Measurements from ENCODE around the gene CMTM8.

Gene CMTM8

DNA sequence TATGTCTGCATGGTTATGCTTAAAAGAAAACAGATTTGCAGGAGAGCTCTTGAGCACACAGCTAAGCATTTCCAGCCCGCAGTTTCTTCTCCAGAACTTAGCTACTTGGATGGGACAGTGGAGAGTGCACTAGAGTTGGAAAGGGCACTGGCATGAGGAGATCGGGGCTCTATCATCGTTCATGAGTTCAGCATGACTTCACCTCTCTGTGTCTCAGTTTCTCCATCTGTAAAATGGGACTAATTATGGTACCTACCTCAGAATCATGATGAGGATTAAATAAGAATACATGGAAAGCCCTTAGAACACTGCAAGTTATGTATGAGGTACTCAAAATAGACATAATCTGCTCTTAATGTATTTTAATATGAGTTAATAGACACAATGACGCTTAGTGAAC lies 69.9 kb downstream of the CMTM8 start:
- DNase-seq (ENCODE audit: low spot score): no peak

DNA sequence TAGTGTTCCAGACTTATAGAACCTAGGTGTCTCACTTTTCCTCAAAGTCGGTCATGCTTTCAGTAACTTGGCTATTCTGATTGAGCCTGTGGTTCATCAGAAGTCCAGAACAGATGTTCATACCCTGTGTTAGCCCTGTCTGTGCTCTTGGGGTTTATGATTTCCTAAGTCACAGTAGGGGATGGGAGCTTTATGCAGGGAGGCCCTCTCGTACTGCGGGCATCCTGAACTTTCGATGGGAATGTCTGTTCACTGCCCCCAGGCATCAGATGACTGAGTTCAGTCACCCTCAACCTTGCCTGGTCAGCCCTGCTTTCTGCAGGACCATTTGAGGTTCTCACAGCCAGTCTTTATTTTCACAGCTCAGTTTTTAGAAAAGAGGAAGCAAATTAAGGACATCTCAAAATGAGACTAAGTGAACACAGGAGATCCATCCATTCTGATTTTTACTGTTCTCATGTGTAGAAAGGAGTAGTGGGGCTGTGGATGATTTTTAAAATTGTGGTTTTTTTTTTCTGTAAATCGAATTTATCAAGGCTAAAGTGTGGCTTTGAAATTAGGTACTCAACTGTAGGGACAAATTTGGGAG lies 71.3 kb downstream of the CMTM8 start:
- no peak for DNase-seq (ENCODE audit: low spot score)

DNA sequence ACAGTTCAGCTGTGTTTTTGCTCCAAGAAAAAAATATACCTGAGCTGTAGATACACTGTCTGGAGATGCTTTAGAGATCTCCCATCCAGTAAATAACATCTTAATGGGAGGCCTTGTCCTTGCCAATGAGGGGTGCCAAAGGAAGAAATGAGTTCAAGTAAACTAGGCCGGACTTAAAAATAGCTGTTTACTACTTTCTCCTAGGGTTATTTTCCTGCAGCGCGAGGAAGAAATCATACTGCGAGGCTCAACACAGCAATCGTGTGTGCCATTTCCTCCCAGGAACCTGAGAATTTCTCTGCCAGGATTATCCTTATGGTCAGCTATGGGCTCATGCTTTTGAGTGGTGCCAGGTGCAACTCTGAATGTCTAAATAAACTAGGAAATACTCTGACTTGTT lies 71.9 kb downstream of the CMTM8 start:
- DNase-seq (ENCODE audit: low spot score): no peak

DNA sequence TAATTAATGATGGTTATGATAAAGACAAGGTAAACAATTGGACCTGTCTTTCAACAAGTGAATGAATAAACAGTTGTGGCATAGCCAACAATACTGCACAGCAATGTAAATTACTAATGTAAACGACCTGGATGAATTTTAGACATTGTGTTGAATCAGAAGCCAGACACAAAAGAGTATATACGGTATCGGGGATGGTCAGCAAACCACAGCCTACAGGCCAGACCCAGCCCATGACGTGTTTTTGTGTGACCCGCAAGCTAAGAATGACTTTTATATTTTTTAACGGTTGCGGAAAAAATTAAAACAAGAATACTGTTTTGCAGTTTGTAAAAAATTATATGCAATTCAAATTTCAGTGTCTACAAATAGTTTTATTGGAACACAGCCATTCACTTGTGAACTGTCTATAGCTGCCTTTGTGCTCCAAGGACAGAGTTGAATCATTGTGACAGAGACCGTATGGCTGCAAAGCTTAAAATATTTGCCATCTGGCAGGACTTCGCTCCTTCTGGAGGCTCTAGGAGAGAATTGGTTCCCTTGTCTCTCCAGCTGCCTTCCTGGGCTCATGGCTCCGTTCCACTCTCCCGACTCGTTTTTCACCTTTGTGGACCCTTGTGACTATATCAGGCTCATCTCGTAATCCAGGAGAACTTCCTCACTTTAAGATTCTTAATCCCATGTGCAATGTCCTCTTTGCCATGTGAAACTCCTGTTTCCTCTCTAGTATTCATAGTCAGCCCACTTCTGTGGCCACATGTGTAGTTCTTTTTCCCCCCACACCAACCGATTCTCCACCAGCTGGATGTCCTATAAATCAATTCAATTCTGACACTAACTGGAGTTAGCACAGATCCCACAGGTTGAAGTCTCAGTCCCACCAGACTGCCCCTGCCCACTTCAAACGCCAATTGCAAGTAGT lies 72.7 kb downstream of the CMTM8 start:
- no peak for DNase-seq (ENCODE audit: low spot score)

DNA sequence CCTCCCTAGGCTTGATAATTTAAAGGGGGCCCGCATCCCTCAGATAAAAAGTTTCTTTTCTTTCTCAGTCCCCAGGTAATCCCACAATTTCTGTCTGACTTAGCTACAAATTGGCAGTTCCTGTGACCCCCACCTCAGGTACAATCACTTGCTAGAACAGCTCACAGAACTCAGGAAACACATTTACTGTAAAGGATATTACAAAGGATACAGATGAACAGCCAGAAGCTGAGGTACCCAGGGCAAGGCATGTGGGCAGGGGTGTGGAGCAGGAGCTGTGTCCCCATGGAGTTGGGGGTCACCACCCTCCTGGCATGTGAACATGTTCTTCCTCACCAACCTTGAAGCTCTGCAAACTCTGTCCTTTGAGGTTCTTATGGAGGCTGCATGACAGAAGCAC lies 73.8 kb downstream of the CMTM8 start:
- no peak for DNase-seq (ENCODE audit: low spot score)

DNA sequence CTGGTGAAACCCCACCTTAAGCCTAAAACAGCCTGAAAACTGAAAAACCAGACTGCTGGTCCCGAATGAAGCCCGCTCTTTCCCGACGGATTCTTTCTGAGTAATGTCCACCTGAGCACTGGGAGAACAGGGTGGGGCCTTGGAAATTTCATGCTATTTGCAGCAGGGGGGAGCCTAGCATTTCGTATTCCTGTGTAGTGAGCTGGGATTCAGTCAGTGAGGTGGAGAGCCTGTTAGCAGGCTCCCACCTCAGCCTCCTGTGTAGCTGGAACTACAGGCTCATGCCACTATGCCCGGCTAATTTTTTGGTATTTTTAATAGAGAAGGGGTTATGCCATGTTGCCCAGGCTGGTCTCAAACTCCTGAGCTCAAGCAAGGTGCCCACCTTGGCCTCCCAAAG lies 74.7 kb downstream of the CMTM8 start:
- no peak for DNase-seq (ENCODE audit: low spot score)

DNA sequence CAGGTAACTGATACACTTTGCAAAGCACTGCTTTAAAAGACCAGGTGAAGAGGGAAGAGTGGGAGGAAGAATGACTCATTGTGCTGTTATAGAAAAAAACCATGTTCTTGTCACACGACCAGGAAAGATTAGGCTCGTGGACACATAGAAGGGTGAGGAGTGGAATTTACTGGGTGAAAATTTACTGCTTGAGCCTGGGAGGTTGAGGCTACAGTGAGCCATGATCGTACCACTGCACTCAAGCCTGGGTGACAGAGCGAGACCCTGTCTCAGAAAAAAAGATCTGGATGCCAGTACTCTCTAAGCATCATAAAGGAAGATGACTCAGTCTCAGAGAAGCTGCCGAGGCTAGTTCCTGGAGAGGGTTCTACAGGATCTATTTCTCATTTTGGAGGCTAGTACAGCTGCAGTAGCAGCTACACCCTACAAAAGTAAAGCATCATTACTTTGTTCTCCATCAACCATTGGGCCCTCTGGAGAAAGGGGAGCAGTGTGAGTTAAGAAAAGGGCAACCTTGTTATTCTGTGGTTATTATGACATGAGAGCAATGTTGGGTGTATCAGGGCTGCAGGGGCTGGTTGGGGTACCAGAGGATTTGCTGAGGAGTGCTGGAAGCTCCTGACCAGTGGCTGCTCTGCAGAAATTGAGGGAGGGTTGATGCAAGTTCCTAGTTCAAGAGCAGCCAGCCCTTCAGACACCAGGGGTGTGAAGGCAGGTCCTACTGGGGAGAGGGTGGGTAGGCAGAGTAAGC lies 75.4 kb downstream of the CMTM8 start:
- peak; percentile 63 for DNase-seq (ENCODE audit: low spot score)

DNA sequence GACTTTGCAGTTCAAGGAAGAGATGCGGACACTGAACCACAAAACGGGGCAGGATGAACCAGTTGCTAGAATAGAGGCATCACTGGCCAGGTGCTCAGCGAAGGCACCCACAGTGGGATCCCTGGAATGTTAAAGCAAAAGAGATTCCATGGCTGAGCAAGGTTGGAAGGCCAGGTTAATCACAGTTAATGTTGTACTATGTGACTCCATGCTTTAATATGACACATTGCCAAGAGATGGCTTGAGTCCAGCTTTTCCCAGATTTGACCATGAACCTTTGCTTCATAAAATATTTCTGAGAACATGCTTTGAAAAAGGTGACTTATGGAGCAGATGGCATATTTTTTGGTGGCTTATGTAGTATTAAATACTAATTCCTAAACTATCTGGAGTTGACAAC lies 77.0 kb downstream of the CMTM8 start:
- no peak for DNase-seq (ENCODE audit: low spot score)

DNA sequence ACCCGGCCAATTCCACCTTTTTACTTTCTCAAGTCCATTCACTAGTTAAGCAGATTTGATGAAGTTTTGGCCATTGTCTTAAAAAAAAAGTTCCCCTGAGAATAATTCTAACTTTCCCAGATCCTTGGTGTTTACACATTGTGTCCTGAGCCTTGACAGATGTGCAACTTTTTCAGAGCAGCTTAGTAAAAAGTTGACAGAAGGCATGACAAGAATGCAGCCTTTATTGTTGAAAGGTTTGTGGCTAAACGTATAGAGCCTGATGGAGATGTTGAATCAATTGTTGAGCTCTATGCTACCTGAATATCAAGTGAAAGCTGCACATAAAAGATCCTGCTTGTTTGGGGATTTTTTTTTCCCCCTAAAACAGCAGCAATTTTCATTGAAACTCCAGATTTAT lies 77.8 kb downstream of the CMTM8 start:
- no peak for DNase-seq (ENCODE audit: low spot score)

DNA sequence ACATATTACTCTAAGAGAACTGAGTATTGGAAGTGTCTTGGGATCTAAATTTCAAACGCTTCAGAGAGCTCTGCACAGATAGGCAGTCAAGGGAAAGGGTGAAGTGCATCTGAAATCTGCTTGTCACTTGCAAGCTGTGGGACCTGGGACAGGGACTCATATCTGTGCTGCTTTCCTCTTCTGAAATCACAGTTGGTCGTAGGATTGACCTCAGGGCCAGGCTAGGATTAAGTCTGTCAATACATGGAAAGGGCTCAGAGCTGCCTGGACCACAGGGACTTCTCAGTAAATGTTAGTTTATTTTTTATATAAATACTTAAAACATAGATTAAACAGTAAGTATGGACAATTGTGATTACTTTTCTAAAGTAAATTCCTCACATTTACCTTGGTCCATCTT lies 78.5 kb downstream of the CMTM8 start:
- DNase-seq (ENCODE audit: low spot score): no peak

DNA sequence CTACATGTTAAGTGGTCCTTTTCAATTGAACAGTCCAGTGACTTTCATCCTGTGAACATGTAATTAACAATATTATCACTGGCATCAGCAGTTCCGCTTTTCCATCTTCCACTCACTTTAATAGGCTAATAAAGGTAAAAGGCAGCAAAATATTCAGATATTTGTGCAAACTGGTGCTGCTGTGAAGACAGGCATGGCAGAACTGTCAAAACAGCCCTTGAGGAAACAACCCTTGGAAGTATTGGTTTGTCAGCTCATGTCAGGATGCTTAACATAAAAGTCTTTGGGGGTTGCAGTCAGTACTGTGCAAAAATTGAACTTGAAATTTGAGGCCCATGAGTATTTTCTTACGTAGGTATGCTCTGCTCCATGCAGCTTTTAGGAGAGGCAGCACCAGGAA lies 81.1 kb downstream of the CMTM8 start:
- DNase-seq (ENCODE audit: low spot score): no peak

DNA sequence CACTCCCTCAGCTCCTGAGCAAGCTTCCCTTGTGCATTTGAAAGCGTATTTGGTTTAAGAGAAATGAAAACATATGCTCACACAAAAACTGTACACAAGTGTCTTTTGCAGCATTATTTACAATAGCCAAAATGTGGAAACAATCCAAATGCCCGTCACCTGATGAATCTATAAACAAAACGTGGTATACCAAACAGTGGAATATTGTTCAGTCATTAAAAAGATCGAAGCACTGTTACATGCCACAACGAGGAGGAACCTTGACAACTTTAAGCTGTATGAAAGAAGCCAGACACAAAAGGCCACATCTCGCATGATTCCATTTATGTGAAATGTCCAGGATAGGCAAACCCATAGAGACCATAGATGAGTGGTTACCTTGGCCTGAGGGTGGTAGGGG lies 81.6 kb downstream of the CMTM8 start:
- DNase-seq (ENCODE audit: low spot score): no peak

DNA sequence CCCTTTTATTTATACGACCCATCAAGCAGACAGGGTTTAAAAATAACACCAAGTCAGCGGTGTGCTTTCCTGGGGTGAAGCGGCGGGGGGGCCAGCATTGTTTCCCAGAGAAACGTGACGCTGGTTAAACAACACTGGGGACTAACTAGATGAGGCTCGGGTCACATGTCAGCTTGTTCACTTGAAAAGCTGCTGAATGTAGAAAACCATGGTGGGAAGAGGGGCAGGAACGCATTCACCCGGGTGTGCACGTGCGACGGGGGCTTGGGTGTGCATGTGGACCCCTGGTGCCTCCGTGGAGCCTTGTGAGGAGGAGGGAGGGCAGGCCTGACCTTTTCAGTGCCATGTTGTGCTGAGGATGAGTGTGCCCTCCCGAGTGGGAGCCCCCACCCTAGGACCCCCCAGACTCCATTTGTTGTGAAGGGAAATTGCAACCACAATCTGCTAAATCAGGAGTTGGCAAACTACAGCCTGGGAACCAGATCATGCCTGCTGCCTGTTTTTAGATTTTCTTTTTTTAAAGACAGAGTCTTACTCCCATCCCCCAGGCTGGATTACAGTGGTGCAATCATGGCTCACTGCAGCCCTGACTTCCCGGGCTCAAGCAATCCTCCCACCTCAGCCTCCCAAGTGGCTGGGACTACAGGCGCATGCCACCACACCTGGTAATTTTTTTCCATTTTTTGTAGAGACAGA lies 82.8 kb downstream of the CMTM8 start:
- no peak for DNase-seq (ENCODE audit: low spot score)

DNA sequence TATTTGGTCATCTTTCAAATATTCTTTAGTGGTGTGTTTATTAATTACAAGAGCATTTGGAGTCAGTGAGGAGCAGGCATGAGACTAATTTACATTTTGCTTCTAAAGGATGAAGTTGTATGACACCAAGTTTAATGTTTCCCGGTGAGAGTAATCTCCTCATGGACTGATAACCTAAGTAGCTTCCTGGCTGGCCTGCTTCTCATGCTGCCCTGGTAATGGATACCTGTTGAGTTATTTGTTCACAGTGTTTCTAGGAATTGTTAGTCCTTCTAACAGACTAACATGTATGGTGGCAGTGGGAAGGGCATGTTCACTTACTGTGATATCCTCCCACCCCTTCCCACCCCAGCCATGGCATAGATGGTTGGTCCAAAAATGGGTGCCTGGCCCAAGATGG lies 83.8 kb downstream of the CMTM8 start:
- DNase-seq (ENCODE audit: low spot score): no peak

DNA sequence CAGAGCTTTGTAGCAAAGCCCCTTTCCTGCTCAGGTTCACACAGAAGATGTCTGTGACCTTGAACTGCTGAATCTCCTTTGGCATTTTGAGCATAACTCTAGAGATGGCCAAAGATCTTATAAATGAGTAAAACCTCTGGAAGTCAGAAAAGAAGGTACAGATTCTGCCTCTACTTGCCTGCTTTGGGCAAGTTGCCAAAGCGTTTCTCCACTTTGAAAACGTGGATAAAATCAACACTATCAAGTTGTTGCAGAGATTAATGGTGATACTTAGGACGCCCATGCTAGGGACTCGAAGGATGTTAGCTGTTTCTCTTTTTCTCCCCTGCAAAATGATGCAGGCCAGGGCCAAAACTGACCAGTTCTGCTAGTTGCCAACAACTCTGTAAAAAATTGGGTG lies 85.1 kb downstream of the CMTM8 start:
- DNase-seq (ENCODE audit: low spot score): no peak

DNA sequence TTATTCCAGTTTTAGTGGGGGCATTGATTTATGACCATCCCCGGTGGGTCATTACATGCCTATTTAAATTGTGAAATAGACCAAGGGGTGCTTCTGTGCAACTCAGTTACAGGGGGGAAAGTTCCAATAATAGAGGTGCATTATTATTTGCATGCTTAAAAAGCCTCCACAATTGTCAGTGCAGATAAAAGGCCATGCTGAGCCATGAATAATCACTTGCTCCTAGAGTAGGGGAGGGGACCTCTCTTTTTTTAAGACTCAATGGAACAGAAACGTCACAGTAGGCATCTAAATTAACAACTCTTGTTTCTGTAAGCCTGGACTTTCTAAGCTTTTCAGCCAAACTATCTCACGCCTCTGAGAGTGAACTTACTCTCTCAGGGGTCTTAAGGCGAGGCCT lies 86.7 kb downstream of the CMTM8 start:
- no peak for DNase-seq (ENCODE audit: low spot score)

DNA sequence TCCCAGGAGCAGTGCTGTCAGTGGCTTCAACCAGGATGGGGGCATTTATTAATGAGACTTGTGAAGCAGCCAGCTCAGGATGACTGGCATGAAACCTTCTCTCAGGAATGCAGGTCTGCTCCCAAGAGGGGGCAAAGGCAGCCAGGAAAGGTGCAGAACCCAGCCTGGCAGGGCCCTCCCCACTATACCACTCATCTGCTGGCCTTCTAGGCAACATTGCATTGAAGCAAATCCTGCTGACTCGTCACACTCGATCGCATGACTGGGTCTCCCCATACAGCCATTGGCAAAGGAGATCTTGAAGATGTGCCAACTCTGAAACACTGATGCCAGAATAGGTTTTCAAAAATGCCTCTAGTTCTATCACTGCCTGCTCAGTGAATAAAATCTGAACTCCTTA lies 87.4 kb downstream of the CMTM8 start:
- no peak for DNase-seq (ENCODE audit: low spot score)

DNA sequence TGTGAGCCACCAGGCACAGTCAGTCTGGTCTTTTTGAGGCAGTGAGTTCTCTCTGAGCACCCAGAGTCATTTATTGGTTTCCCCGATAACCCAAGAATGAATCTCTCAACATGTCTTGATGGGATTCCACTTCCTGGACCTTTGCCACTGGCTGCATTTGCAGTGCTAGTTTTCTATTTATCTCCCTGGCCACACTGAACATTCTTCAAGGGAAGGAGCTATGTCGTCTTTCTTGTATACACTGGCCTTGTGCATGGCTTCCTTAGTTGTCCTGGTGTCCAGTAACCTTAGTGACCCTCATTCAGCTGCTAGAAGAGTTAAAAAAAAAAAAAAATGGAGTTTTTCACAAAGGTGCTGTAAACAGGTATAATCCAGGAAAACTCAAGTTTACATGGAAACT lies 88.3 kb downstream of the CMTM8 start:
- DNase-seq (ENCODE audit: low spot score): no peak

DNA sequence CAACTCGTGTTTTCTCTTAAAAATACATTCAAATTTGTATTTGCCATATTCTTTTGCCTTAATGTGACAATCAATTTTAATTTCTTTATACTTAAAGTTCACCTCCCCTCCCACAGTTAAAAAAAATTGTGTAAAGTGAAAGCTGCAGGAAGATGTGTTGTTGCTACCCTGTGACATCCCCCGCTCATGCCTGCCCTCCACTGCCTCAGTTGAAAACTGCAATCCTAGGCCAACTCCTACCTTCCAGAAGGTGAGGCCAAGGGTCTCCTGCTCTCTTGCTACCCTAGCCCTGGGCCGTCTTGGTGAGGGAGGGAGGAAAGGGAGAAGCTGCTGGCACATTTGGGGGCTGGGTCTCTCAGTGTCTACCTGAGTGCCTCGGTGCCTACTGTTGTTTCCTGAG lies 96.2 kb downstream of the CMTM8 start:
- DNase-seq (ENCODE audit: low spot score): peak; percentile 70

DNA sequence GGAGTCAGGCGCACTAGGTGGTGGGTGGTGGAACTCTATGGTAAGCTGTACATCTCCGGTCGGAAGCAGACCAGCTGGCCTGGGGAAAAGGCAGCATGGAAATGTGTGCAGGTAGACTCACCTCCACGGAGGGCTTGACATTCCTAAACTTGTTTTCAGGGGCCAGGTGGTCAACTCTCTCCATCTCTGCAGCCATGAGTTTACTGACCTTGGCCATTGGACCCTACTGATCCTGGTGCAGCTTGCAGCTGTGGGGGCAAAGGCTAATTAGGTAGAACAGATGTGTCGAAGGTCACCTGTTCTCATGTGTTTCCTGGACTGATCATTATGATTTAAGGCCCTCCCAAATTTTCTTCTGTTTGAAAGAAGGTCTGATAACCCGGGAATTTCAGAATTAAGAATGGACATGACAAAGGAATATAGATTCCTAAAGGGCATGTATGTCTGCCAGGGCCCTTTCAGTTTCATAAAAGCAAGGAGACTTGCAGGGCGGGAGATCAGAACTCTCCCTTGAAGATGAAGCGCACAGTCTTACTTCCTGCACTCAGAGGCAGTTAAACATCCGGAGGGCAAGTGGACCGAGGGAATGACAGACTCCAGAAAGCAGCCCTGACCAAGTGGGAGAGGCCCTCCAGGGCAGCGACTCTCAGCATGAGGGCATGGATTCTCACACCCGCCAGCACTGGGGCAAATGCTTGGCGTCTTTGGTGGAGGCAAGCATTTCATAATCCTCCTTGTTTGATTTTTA lies 97.1 kb downstream of the CMTM8 start:
- DNase-seq (ENCODE audit: low spot score): peak; percentile 10

DNA sequence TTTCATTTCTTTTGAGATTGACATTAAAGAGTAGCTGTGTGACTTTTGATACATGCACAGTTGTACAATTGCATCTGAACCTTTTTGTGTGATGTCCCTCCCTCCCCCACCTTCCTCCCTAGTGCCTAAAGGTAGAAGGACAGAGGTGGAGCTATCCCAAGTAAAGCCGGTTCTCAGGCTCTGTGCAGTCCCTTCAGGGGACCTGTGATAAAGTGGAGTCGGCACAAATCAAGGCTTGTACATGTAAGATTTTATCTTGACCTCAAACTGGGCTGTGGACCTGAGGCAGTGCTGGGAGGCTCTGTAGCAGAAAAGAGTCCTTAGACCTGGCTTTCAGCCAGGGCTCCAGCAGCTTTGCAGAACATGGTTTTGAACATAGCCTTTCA lies 97.6 kb downstream of the CMTM8 start:
- DNase-seq (ENCODE audit: low spot score): no peak

DNA sequence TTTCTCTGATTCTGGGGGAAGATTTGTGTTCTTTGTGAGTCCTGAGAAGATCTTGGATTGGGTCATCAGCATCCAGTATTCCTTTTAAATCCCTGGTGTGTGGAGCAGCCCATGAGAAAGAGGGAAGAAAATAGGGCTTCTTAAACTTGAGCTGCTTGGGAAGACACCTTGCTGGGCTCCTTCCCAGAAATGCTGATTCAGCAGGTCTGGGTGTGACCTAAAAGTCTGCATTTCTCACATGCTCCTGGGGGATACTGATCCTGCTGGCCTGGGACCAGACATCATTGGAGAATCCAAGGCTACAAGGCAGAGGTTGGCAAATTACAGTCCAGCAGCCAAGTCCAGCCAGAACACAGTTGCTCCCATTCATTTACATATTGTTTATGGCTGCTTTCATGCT lies 99.0 kb downstream of the CMTM8 start:
- no peak for DNase-seq (ENCODE audit: low spot score)

All from CD4-positive, alpha-beta T cell treated with Interleukin-2 at 100 ng/mL for 4 hours (primary cell).